ENCODE measurements around the gene KCNQ1OT1.

DNA sequence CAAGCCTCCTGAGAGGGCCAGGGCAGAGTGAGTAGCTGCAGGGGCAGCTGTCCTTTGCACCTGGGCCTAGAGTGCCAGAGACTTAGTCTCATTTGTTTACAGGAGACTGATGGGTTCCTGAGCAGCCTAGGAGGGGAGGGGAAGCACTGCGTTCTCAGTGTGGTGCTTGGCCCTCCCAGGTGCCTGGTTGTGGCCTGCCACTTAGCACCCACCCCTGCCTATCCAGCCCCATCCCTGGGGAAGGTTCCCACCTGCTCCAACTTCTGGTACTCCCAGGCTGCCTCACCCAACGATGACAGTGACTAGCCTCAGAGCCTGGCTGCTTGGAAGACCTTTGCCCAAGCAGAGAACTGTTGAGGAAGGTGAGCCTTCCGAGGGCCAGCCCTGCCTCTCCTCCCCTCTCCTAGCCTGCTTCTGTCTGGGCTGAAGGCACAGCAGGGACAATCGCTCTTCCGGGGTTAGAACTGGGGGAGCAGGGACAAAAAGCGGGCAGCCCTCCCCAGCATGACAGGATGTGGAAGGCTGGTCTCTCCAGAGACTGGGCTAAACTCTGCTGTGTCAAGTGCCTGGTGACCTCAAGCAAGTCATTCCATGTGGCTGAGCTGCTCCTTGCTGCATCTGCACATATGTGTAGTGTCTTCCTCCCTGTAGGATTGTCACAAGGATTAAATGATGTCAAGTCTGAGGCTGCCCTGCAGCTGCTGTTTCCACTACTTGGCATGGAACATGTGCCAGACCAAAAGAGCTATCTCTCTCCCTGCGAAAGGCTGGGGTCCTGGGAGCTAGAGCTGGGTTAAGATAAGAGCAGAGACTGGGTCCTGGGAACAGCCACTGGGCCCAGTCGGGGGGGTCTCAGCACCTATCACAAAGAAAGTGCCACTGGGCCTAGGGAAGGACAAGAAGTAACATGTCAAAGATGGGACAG lies 9.9 kb downstream of the KCNQ1OT1 start:
- TF ChIP-seq EZH2phosphoT487 (IDR thresholded peaks at IDR 0.05; ENCODE audit: low read length), result no peak
- TF ChIP-seq, protein P1, sequence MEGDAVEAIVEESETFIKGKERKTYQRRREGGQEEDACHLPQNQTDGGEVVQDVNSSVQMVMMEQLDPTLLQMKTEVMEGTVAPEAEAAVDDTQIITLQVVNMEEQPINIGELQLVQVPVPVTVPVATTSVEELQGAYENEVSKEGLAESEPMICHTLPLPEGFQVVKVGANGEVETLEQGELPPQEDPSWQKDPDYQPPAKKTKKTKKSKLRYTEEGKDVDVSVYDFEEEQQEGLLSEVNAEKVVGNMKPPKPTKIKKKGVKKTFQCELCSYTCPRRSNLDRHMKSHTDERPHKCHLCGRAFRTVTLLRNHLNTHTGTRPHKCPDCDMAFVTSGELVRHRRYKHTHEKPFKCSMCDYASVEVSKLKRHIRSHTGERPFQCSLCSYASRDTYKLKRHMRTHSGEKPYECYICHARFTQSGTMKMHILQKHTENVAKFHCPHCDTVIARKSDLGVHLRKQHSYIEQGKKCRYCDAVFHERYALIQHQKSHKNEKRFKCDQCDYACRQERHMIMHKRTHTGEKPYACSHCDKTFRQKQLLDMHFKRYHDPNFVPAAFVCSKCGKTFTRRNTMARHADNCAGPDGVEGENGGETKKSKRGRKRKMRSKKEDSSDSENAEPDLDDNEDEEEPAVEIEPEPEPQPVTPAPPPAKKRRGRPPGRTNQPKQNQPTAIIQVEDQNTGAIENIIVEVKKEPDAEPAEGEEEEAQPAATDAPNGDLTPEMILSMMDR (IDR thresholded peaks at IDR 0.05; ENCODE audit: low read length), result no peak
